Stimulated activated CD8-positive, alpha-beta memory T cell treated with anti-CD3 and anti-CD28 coated beads, Interleukin-12 subunit alpha, Interleukin-12 subunit beta, amount 100 ng/mL, for 24 hours (primary cell): ENCODE results near the gene CLIP2.
"Not testable (repeated sequence)": the region's sequence is repeated elsewhere in the genome, so short reads cannot be mapped to it uniquely, and the experiment has no call there.

Source experiments
- DNase-seq: peaks from one replicate; pipeline ENCODE4 v3.0.0-alpha.2; 2020; ENCODE audit errors: extremely low read depth

CLIP2 gene

DNA sequence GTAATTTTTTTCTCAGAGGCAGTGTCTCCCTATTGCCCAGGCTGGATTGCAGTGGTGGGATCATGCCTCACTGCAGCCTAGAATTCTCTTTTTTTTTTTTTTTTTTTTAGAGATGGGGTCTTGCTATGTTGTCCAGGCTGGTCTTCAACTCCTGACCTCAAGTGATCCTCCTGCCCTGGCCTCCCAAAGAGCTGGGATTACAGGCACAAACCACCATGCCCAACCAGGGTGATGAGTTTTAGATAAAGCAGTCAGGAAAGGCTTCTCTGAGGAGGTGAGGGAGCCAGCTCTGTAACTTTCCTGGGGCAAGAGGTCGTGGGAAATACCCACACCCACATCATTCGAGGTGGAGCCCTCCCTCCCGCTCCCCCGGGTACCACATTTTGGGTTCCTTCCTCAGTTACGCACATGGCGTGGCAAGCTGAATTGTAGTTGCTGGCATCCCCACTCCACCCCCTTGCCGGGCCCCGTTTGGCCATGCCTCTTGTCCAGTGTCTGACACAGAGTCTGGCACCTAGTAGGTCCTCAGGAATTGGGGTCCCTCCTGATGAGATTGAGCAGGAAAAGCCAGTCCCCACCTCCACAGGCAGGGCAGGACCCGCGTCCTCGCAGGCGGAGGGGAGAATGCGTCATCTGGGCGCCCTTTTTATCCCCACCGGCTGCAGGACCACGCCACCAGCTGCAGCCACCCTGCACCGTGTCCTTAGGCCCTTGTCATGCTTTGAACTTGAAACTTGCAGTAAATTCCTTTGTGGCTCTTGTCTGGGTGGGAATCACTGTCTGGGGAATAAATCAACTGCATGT is 43.4 kb downstream of the CLIP2 start:
- DNase-seq: no peak

DNA sequence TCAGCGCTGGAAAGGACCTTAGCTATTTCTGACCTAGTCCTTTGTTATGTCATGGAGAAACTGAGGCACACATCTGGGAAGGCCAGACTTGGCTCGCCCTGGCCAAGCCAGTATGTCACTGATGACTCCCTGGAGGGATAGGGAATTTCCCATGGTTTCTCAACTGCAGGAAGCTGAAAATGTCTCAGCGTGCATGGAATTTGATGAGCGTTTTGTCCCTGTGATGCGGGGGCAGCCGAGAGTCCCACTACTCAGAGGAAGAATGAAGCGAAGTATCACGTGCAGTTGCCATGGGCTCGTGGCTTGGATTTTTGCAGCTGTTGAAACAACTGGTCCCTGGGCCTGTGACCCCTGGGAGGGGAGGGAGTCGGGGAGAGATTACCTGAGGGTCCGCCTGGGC is 44.8 kb downstream of the CLIP2 start:
- no peak for DNase-seq

DNA sequence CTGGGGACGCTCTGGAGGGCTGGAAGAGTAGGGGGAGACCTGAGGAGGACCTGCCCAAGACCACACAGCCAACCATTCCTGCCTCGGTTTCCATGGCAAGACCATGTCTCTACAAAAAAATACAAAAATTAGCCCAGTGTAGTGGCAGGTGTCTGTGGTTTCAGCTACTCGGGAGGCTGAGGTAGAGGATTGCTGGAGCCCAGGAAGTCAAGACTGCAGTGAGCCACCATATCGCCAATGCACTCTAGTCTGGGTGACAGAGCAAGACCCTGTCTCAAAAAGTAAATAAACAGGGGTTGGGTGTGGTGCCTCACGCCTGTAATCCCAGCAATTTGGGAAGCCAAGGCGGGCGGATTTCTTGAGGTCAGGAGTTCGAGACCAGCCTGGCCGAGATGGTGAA is 48.7 kb downstream of the CLIP2 start:
- no peak for DNase-seq

DNA sequence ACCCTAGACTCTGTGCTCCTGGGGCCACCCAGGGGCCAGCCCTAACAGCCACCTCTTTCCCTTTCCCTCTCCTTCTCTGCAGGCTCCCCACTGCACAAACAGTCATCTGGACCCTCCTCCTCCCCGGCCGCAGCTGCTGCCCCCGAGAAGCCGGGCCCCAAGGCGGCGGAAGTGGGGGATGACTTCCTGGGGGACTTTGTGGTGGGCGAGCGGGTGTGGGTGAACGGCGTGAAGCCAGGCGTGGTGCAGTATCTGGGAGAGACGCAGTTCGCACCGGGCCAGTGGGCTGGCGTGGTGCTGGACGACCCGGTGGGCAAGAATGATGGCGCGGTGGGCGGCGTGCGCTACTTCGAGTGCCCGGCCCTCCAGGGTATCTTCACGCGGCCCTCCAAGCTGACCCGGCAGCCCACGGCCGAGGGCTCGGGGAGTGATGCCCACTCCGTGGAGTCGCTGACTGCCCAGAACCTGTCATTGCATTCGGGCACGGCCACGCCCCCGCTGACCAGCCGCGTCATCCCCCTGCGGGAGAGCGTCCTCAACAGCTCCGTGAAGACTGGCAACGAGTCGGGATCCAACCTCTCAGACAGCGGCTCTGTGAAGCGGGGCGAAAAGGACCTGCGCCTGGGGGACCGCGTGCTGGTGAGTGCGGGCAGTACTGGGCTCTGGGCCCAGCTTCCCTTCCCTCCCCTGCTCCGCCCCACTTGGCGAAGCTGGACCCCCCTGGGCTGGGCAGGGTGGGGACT is 49.3 kb downstream of the CLIP2 start:
- no peak for DNase-seq

- DNase-seq: not testable (repeated sequence)
Observed at GRCh38 chr7:74339648-74340047, 50.4 kb downstream of the CLIP2 start.

- no peak for DNase-seq
Observed at GRCh38 chr7:74343281-74344131, 54.3 kb downstream of the CLIP2 start.

DNA sequence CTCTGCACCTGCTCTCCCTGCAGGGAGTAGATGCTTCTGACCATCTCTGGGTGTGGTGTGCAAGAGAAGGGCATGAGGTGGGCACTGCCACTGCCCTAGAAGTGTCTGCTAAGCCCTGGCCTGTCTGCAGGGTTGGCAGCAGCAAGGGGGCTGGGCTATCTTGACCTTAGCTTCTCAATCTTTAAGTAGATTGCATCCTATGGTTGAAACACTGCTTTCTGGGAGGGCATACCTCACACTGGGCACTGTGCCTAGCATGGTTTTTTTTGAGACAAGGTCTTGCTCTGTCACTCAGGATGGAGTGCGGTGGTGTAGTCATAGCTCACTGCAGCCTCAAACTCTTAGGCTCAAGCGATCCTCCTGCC is 54.9 kb downstream of the CLIP2 start:
- no peak for DNase-seq

DNA sequence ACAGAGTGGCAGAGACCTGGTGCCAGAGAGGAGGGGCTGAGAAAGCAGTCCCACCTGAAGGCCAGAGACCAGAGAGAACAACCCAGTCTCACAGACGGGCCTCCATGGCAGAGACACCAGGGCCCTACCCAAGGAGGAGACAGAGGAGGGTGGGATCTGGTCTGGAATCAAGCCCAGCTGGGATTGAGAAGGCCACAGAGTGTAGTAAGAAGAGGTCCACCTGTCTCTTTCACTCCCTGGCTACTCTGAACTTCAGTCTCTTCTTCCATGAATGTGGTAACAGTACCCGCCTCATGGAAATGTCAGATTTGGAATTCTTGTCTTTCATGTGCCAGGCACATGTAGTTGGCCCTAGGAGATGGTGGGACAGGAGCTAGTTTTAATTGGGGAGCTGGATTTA is 55.6 kb downstream of the CLIP2 start:
- no peak for DNase-seq

- DNase-seq: no peak
Observed at GRCh38 chr7:74345970-74346369, 56.8 kb downstream of the CLIP2 start.

GRCh38 chr7:74349621-74350020 is 60.4 kb downstream of the CLIP2 start:
- no peak for DNase-seq

- DNase-seq: no peak
Observed at GRCh38 chr7:74350751-74351150, 61.5 kb downstream of the CLIP2 start.

DNA sequence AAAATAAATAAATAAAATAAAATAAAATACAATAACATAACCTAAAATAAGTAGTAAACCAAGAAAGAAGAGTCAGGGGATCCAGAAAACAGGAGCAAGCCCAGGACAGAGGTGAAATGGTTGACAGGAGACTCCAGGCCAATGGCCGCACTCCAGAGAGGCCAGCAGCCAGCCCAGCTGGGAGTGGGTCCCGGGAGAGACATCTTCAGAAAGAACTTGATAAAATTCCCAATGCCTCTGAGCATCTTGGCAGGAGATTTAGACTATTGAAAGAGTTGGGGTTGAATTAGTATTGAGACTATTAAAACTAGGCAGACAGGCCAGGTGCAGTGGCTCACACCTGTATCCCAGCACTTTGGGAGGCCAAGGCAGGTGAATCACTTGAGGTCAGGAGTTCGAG is 62.6 kb downstream of the CLIP2 start:
- no peak for DNase-seq

- DNase-seq: not testable (repeated sequence)
Observed at GRCh38 chr7:74352551-74353138, 63.4 kb downstream of the CLIP2 start.

DNA sequence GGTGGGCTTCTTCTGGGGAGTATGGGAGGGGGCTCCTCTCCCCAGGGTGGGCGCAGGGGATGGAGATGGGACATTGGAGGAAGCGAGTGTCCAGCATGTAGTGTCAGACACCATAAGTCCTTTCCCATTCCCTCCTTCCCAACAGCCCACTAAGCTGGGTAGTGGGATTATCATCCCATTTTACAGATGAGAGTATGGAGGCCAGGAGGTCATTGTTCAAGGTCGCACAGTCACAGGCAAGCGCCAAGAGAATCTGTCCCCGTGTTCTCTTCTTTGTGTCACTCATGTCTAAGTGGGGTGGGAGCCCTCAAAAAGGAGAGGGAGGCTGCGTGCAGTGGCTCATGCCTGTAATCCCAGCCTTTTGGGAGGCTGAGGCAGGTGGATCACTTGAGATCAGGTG is 64.8 kb downstream of the CLIP2 start:
- DNase-seq: no peak

DNA sequence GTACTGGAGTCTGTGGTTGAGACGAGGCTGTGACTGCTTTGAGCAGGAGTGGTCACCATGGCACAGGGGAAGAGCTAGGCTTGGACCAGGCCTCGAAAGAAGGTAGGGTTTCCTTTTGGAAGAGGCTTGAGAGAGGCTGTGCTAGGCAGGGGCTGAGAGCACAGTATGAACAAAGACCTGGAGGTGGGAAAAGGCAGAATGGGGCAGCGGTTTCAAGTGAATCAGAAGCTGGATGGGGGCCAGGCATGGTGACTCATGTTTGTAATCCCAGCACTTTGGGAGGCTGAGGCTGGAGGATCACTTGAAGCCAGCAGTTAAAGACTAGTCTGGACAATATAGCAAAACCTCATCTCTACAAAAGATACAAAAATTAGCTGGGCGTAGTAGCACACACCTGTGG is 65.9 kb downstream of the CLIP2 start:
- DNase-seq: no peak

DNA sequence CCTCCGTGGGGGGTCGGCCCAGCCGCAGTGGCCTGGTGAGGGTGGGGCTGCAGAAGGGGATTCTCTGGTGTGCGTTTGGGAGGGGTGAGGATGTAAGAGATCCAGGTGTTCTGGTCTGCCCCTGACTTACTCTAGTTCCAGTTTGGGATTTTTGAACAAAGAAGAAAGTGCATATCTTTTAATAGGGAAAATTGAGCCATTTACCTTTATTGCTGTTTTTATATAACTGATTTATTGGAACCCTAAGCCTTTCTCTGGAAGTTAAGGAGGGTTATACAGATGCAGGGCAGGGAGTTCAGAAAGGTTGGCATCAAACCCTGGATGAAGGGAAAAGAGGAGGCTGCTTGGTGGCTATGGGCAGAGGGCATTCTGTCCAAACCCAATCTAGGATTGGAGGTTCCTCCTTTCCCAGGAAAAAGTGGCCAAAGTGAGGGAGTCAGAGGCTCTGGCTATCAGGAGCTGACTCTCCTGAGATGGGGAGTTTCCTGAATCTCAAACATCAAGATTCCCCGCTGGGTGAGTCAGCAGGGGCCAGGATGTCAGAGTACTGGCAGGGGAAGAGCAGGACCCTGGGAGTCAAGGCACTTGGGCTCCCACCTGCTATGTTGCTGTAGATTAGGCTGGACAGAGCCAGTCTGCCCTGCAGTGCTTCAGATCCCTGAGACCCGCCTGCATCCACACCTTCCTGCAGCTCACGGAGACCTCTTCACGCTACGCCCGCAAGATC is 67.5 kb downstream of the CLIP2 start:
- DNase-seq: no peak

GRCh38 chr7:74360008-74360407 is 70.8 kb downstream of the CLIP2 start:
- no peak for DNase-seq

GRCh38 chr7:74362266-74362665 is 73.1 kb downstream of the CLIP2 start:
- no peak for DNase-seq

DNA sequence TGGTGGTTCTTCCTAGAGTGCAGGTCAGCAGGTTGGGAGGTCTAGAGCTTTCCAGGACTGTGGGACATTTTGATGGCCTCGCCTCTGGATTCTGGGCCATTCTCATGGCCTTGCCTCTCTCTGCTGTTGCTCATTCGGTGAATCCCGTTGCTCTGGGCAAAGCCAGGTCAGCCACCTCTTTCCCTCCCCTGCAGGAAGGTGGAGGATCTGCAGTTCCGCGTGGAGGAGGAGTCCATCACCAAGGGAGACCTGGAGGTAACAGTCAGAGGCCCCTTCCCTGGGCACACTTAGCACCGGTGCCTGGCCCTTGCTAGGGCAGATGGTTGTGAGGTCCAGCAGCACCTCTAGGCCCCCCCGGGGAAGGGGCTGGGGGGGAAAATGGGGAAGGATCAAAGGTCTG is 74.9 kb downstream of the CLIP2 start:
- DNase-seq: no peak

DNA sequence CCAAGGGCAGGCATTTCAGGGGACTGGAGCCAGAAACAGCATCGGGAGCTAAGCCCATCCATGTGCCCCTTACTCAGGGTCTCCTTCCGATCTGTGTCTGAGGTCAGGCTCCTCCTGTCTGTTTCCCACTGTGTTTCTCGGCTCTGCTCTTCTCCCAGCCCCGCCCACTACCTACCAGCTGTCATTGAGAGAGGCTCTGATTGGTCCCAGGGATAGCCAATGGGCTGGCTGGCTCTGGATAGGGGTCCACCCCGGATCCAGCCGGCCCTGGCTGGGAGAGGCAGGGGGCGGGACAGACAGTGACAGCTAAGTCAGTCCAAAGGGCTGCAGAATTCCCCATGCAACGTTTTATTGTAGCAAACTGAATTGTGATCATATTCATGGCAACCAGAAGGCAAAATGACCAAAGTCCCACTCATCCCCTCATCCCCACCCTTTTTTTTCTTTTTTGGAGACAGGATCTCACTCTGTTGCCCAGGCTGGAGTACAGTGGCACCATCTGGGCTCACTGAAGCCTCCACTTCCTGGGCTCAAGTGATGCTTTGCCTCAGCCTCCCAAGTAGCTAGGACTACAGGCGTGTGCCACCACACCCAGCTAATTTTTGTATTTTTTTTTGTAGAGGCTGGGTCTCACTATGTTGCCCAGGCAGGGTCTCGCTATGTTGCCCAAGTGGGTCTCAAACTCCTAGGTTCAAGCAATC is 76.3 kb downstream of the CLIP2 start:
- no peak for DNase-seq
